Breast epithelium (tissue), 4 donors: ENCODE data around the gene CMTM8. TPM values are rescaled to one million over a fixed set of nuclear protein-coding genes. Genes with fewer than 3 reads are reported as not detected.

Experiments used
- DNase-seq, 2 donors: peaks; one replicate each; pipeline ENCODE4 v3.0.0-alpha.2; 2019; ENCODE audit warnings: low spot score in 2 of 2
- H3K27ac ChIP-seq, 2 donors: fragments of 200-600 bp; sonication (generic) in 1 of 2; one replicate each; pipeline ENCODE4 v1.5.1; 2016 to 2019; ENCODE audit warnings: mild to moderate bottlenecking in 1 of 2
- H3K27me3 ChIP-seq, 2 donors: fragments of 200-600 bp; sonication (generic) in 1 of 2; one replicate each; pipeline versions ENCODE4 v1.5.1 to v1.6.0; 2017 to 2019; ENCODE audit warnings: control low read depth in 1 of 2, mild to moderate bottlenecking in 1 of 2
- H3K36me3 ChIP-seq: fragments of 200-600 bp; one replicate; pipeline ENCODE4 v1.5.1; 2019
- H3K4me1 ChIP-seq, 2 donors: fragments of 200-600 bp; sonication (generic); one replicate each; pipeline ENCODE4 v1.5.1; 2016 to 2019; ENCODE audit warnings: control low read depth in 1 of 2
- H3K4me3 ChIP-seq, 3 donors: fragments of 200-600 bp; sonication (generic); 1 replicate in 2 of 3; 2 replicates in 1 of 3; pipeline ENCODE4 v1.5.1; 2016 to 2019; ENCODE audit warnings: mild to moderate bottlenecking in 3 of 3, moderate library complexity in 2 of 3
- H3K9me3 ChIP-seq, 2 donors: fragments of 200-600 bp; sonication (generic) in 1 of 2; one replicate each; pipeline ENCODE4 v1.5.1; 2016 to 2019; ENCODE audit warnings: control low read depth in 1 of 2
- CTCF ChIP-seq, 3 donors: fragments of 450-650 bp; IDR thresholded peaks; one replicate each; pipeline ENCODE4 v1.5.1; 2016 to 2017; ENCODE audit warnings: antibody characterized with exemption in 3 of 3, mild to moderate bottlenecking in 3 of 3, moderate library complexity in 3 of 3
- POLR2A ChIP-seq: fragments of 450-650 bp; IDR thresholded peaks from one replicate; pipeline ENCODE4 v1.6.1; 2016; ENCODE audit warnings: antibody characterized with exemption, mild to moderate bottlenecking, moderate library complexity
- POLR2AphosphoS5 ChIP-seq, 3 donors: sonication (generic); formaldehyde crosslinking; IDR thresholded peaks; one replicate each; pipeline ENCODE4 v1.6.1; 2017; ENCODE audit warnings: antibody characterized with exemption in 3 of 3
- intact Hi-C: fragments of 100-400 bp; cut with DNase I; formaldehyde crosslinking; loops from one replicate; pipeline ENCODE4 v1.15.1; 2023; ENCODE audit warnings: low total_unique reads
- total RNA-seq, 3 donors: library from RNA; depleted of rRNA; stranded (reverse); fragments of >200 nt; gene quantifications; one replicate each; pipeline ENCODE4 v1.1.0, GENCODE V29; 2016

The CMTM8 gene
- total RNA-seq, 3 donors from 2014 or later, result 4.2 to 24.7 (median 19.3) TPM

GRCh38 chr3:32202496-32202895 lies 36.0 kb upstream of the CMTM8 start:
- Histone ChIP-seq H3K4me1 (no peaks in the 10 kb centered on the region), H3K4me3 (no peak overlapping the region), H3K27me3 (no peaks in the 10 kb centered on the region), H3K27ac (no peak overlapping the region), H3K9me3 (no peaks in the 10 kb centered on the region), H3K36me3 (no peaks in the 10 kb centered on the region)
- DNase-seq, result no peak
- intact Hi-C loops, result no loop called here
- TF ChIP-seq POLR2AphosphoS5 (IDR thresholded peaks at IDR 0.05) (no peak), POLR2A (no peak), CTCF (IDR thresholded peaks at IDR 0.05) (no peak)

- no peaks in the 10 kb centered on the region for H3K36me3 ChIP-seq
- intact Hi-C loops, result no loop called here
- DNase-seq, result no peak
- H3K27ac ChIP-seq, result no peak overlapping the region
- H3K27me3 ChIP-seq, result no peaks in the 10 kb centered on the region
- no peaks in the 10 kb centered on the region for H3K9me3 ChIP-seq
- TF ChIP-seq CTCF (IDR thresholded peaks at IDR 0.05) (no peak), POLR2A (no peak), POLR2AphosphoS5 (IDR thresholded peaks at IDR 0.05) (no peak)
- H3K4me3 ChIP-seq, result no peak overlapping the region
- H3K4me1 ChIP-seq, result no peaks in the 10 kb centered on the region
Measured at GRCh38 chr3:32203854-32204253, 34.6 kb upstream of the CMTM8 start.

- Histone ChIP-seq H3K27me3 (no peaks in the 10 kb centered on the region), H3K4me3 (no peak overlapping the region), H3K36me3 (no peaks in the 10 kb centered on the region), H3K9me3 (no peaks in the 10 kb centered on the region), H3K27ac (no peak overlapping the region), H3K4me1 (no peaks in the 10 kb centered on the region)
- intact Hi-C loops, result no loop called here
- no peak for DNase-seq
- TF ChIP-seq CTCF (IDR thresholded peaks at IDR 0.05), result no peak
- TF ChIP-seq POLR2A, result no peak
- no peak for TF ChIP-seq POLR2AphosphoS5 (IDR thresholded peaks at IDR 0.05)
Measured at GRCh38 chr3:32208447-32208846, 30.0 kb upstream of the CMTM8 start.

GRCh38 chr3:32215185-32215584 lies 23.3 kb upstream of the CMTM8 start:
- Histone ChIP-seq H3K27ac (no peak overlapping the region), H3K27me3 (no peaks in the 10 kb centered on the region), H3K4me3 (no peak overlapping the region), H3K36me3 (no peaks in the 10 kb centered on the region), H3K9me3 (peaks cover 0 to 6% of the 10 kb centered on the region in 2 donors), H3K4me1 (no peaks in the 10 kb centered on the region)
- intact Hi-C loops, result no loop called here
- DNase-seq, result no peak
- TF ChIP-seq CTCF (IDR thresholded peaks at IDR 0.05), result no peak
- no peak for TF ChIP-seq POLR2A
- no peak for TF ChIP-seq POLR2AphosphoS5 (IDR thresholded peaks at IDR 0.05)

GRCh38 chr3:32216172-32216783 lies 22.2 kb upstream of the CMTM8 start:
- Histone ChIP-seq H3K27me3 (no peaks in the 10 kb centered on the region), H3K27ac (no peak overlapping the region), H3K4me1 (no peaks in the 10 kb centered on the region), H3K9me3 (peaks cover 0 to 6% of the 10 kb centered on the region in 2 donors), H3K4me3 (no peak overlapping the region), H3K36me3 (no peaks in the 10 kb centered on the region)
- no peak for DNase-seq
- intact Hi-C loops, result no loop called here
- TF ChIP-seq POLR2AphosphoS5 (IDR thresholded peaks at IDR 0.05), result no peak
- TF ChIP-seq POLR2A, result no peak
- TF ChIP-seq CTCF (IDR thresholded peaks at IDR 0.05), result no peak
